ENCODE data around the gene NDUFS6. TPM values are rescaled to one million over a fixed set of nuclear protein-coding genes. Genes with fewer than 3 reads are reported as not detected.

The NDUFS6 gene
- total RNA-seq, 1 donor from 2014 or later = 37.6 TPM

- Mint-ChIP-seq H3K36me3 (ENCODE audit: low read depth, unreplicated experiment) (no peaks in the 10 kb centered on the region), H3K4me1 (ENCODE audit: low read depth, unreplicated experiment) (no peaks in the 10 kb centered on the region), H3K27me3 (ENCODE audit: low read depth, unreplicated experiment) (peaks cover 53% of the 10 kb centered on the region), H3K27ac (ENCODE audit: unreplicated experiment) (no peak overlapping the region), H3K9me3 (ENCODE audit: unreplicated experiment) (no peaks in the 10 kb centered on the region), H3K4me3 (ENCODE audit: unreplicated experiment) (no peak overlapping the region)
- H3K27me3 ChIP-seq (ENCODE audit: insufficient read depth, low read length) = peaks cover 5% of the 10 kb centered on the region
- no peak overlapping the region for H3K4me2 ChIP-seq (ENCODE audit: low read length)
- H2AFZ ChIP-seq (ENCODE audit: low read depth, low read length) = no peak overlapping the region
- H3K79me2 ChIP-seq (ENCODE audit: insufficient read depth, low read length) = no peaks in the 10 kb centered on the region
- no peak overlapping the region for H3K9ac ChIP-seq (ENCODE audit: low read length)
- DNase-seq (ENCODE audit: low read depth) = no peak
- H3K4me3 ChIP-seq (ENCODE audit: insufficient read depth, low read depth, low read length) = no peak overlapping the region
- H3K27ac ChIP-seq (ENCODE audit: low read depth, low read length) = no peak overlapping the region
- no peaks in the 10 kb centered on the region for H3K9me3 ChIP-seq (ENCODE audit: insufficient read depth, low read depth, low read length)
- no peak for FAIRE-seq
- TF ChIP-seq EZH2 (IDR thresholded peaks at IDR 0.05; ENCODE audit: insufficient read depth, low read length) (no peak), CTCF (IDR thresholded peaks at IDR 0.05; ENCODE audit: insufficient read depth, low read depth, low read length) (no peak)
- H3K36me3 ChIP-seq (ENCODE audit: insufficient read depth, low read length) = no peaks in the 10 kb centered on the region
- H4K20me1 ChIP-seq (ENCODE audit: insufficient read depth, low read length) = no peaks in the 10 kb centered on the region
- H3K4me1 ChIP-seq (ENCODE audit: insufficient read depth, low read length) = no peaks in the 10 kb centered on the region
Observed at GRCh38 chr5:1856596-1857255, 55.5 kb downstream of the NDUFS6 start.

GRCh38 chr5:1857256-1857600, 56.0 kb downstream of the NDUFS6 start:
- no peaks in the 10 kb centered on the region for H3K79me2 ChIP-seq (ENCODE audit: insufficient read depth, low read length)
- no peak for TF ChIP-seq EZH2 (IDR thresholded peaks at IDR 0.05; ENCODE audit: insufficient read depth, low read length)
- no peak for TF ChIP-seq CTCF (IDR thresholded peaks at IDR 0.05; ENCODE audit: insufficient read depth, low read depth, low read length)
- no peaks in the 10 kb centered on the region for H3K4me1 Mint-ChIP-seq (ENCODE audit: low read depth, unreplicated experiment)
- H3K9me3 Mint-ChIP-seq (ENCODE audit: unreplicated experiment) = no peaks in the 10 kb centered on the region
- H3K4me3 ChIP-seq (ENCODE audit: insufficient read depth, low read depth, low read length) = no peak overlapping the region
- H3K4me1 ChIP-seq (ENCODE audit: insufficient read depth, low read length) = no peaks in the 10 kb centered on the region
- H3K4me2 ChIP-seq (ENCODE audit: low read length) = no peak overlapping the region
- H4K20me1 ChIP-seq (ENCODE audit: insufficient read depth, low read length) = no peaks in the 10 kb centered on the region
- no peaks in the 10 kb centered on the region for H3K36me3 Mint-ChIP-seq (ENCODE audit: low read depth, unreplicated experiment)
- H3K4me3 Mint-ChIP-seq (ENCODE audit: unreplicated experiment) = no peak overlapping the region
- no peak overlapping the region for H3K27ac ChIP-seq (ENCODE audit: low read depth, low read length)
- peaks cover 55% of the 10 kb centered on the region for H3K27me3 Mint-ChIP-seq (ENCODE audit: low read depth, unreplicated experiment)
- peaks cover 3% of the 10 kb centered on the region for H3K27me3 ChIP-seq (ENCODE audit: insufficient read depth, low read length)
- H2AFZ ChIP-seq (ENCODE audit: low read depth, low read length) = no peak overlapping the region
- no peak for DNase-seq (ENCODE audit: low read depth)
- H3K9me3 ChIP-seq (ENCODE audit: insufficient read depth, low read depth, low read length) = no peaks in the 10 kb centered on the region
- H3K36me3 ChIP-seq (ENCODE audit: insufficient read depth, low read length) = no peaks in the 10 kb centered on the region
- H3K9ac ChIP-seq (ENCODE audit: low read length) = no peak overlapping the region
- no peak for FAIRE-seq
- no peak overlapping the region for H3K27ac Mint-ChIP-seq (ENCODE audit: unreplicated experiment)

GRCh38 chr5:1858436-1858835, 57.2 kb downstream of the NDUFS6 start:
- Mint-ChIP-seq H3K4me3 (ENCODE audit: unreplicated experiment) (no peak overlapping the region), H3K27me3 (ENCODE audit: low read depth, unreplicated experiment) (peaks cover 62% of the 10 kb centered on the region), H3K4me1 (ENCODE audit: low read depth, unreplicated experiment) (no peaks in the 10 kb centered on the region), H3K9me3 (ENCODE audit: unreplicated experiment) (peaks cover 4% of the 10 kb centered on the region), H3K27ac (ENCODE audit: unreplicated experiment) (no peak overlapping the region), H3K36me3 (ENCODE audit: low read depth, unreplicated experiment) (no peaks in the 10 kb centered on the region)
- no peak overlapping the region for H3K9ac ChIP-seq (ENCODE audit: low read length)
- no peaks in the 10 kb centered on the region for H3K27me3 ChIP-seq (ENCODE audit: insufficient read depth, low read length)
- H3K4me2 ChIP-seq (ENCODE audit: low read length) = no peak overlapping the region
- no peak for DNase-seq (ENCODE audit: low read depth)
- H3K27ac ChIP-seq (ENCODE audit: low read depth, low read length) = no peak overlapping the region
- no peaks in the 10 kb centered on the region for H3K79me2 ChIP-seq (ENCODE audit: insufficient read depth, low read length)
- H3K4me3 ChIP-seq (ENCODE audit: insufficient read depth, low read depth, low read length) = no peak overlapping the region
- no peak for FAIRE-seq
- H3K9me3 ChIP-seq (ENCODE audit: insufficient read depth, low read depth, low read length) = no peaks in the 10 kb centered on the region
- no peaks in the 10 kb centered on the region for H3K4me1 ChIP-seq (ENCODE audit: insufficient read depth, low read length)
- H2AFZ ChIP-seq (ENCODE audit: low read depth, low read length) = no peak overlapping the region
- no peaks in the 10 kb centered on the region for H3K36me3 ChIP-seq (ENCODE audit: insufficient read depth, low read length)
- no peaks in the 10 kb centered on the region for H4K20me1 ChIP-seq (ENCODE audit: insufficient read depth, low read length)
- TF ChIP-seq EZH2 (IDR thresholded peaks at IDR 0.05; ENCODE audit: insufficient read depth, low read length) = no peak
- no peak for TF ChIP-seq CTCF (IDR thresholded peaks at IDR 0.05; ENCODE audit: insufficient read depth, low read depth, low read length)

All from astrocyte (in vitro differentiated cells and primary cell).